Ishikawa (cell line): ENCODE measurements around the gene FGF14.

Source experiments
- CEBPB ChIP-seq: IDR thresholded peaks from 2 replicates; pipeline ENCODE4 v1.6.1; 2012
- CREB1 ChIP-seq: IDR thresholded peaks from 2 replicates; pipeline ENCODE4 v1.6.1; 2012; ENCODE audit warnings: low read depth
- EGR1 ChIP-seq: IDR thresholded peaks from 2 replicates; pipeline ENCODE4 v1.6.1; 2012
- EP300 ChIP-seq: IDR thresholded peaks from 2 replicates; pipeline ENCODE4 v1.6.1; 2012; ENCODE audit warnings: borderline replicate concordance
- FOXM1 ChIP-seq: IDR thresholded peaks from 2 replicates; pipeline ENCODE4 v1.6.1; 2012; ENCODE audit warnings: low read depth, borderline replicate concordance
- NFIC ChIP-seq: IDR thresholded peaks from 2 replicates; pipeline ENCODE4 v1.6.1; 2012
- RAD21 ChIP-seq: IDR thresholded peaks from 2 replicates; pipeline ENCODE4 v1.6.1; 2012; ENCODE audit warnings: low read depth
- TAF1 ChIP-seq: IDR thresholded peaks from 2 replicates; pipeline ENCODE4 v1.6.1; 2012; ENCODE audit warnings: low read depth, mild to moderate bottlenecking
- TCF12 ChIP-seq: IDR thresholded peaks from 2 replicates; pipeline ENCODE4 v1.6.1; 2012; ENCODE audit warnings: low read depth
- TEAD4 ChIP-seq: IDR thresholded peaks from 2 replicates; pipeline ENCODE4 v1.6.1; 2012
- YY1 ChIP-seq: IDR thresholded peaks from 2 replicates; pipeline ENCODE4 v1.6.1; 2012; ENCODE audit warnings: low read depth
- ZBTB7A ChIP-seq: IDR thresholded peaks from 2 replicates; pipeline ENCODE4 v1.6.1; 2012; ENCODE audit warnings: low read depth
- TF ChIP-seq, protein P1 (sequence below): IDR thresholded peaks from 2 replicates; pipeline ENCODE4 v1.6.1; 2012
- TF ChIP-seq, protein P2 (sequence below): IDR thresholded peaks from 2 replicates; pipeline ENCODE4 v1.6.1; 2012
- TF ChIP-seq, protein P3 (sequence below): IDR thresholded peaks from 2 replicates; pipeline ENCODE4 v1.6.1; 2012; ENCODE audit warnings: low read depth, mild to moderate bottlenecking

Gene FGF14

DNA sequence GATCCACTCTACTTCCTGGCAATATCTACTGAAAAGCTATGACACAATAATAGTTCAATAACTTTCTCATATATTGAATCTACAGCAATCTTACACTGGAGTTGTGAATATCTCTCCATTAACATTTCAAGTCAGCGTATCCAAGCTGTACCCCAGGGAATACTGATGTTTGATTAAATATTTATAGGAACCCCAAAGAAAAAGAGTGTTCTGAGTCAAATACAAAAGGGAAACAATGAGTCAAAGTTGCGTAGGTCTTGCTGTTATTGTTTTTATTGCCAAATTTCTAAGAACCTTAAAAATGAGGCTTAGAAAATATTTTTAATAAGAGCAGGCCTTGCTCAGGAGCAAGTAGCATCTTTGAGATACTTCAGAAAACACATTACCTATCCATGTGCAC is 415.5 kb downstream of the FGF14 start:
- TF ChIP-seq, protein P1, sequence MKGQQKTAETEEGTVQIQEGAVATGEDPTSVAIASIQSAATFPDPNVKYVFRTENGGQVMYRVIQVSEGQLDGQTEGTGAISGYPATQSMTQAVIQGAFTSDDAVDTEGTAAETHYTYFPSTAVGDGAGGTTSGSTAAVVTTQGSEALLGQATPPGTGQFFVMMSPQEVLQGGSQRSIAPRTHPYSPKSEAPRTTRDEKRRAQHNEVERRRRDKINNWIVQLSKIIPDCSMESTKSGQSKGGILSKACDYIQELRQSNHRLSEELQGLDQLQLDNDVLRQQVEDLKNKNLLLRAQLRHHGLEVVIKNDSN = no peak
- TF ChIP-seq, protein P2, sequence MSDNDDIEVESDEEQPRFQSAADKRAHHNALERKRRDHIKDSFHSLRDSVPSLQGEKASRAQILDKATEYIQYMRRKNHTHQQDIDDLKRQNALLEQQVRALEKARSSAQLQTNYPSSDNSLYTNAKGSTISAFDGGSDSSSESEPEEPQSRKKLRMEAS = no peak
- TF ChIP-seq ZBTB7A (no peak), TAF1 (no peak), EGR1 (no peak), CEBPB (no peak), YY1 (no peak), EP300 (no peak), RAD21 (no peak), NFIC (no peak), FOXM1 (no peak)

DNA sequence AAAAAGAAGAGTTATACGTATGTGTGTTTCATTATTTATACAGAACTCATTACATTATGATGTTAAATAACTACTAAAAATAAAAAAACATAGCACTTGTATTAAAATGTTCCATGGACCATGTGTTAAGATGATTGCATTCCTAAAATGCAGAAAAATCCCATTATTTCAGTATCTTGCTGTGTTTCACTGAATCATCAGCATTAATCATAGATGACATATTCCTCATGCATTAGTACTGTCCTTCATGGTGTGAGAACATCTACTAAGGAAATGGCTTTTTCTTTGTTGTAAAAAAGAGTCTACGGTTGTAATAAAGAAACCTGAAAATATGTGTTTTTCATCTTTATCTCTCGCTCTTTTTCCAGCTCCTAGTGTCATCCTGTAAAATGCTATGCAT is 416.5 kb downstream of the FGF14 start:
- TF ChIP-seq NFIC (no peak), TAF1 (no peak), TEAD4 (no peak), FOXM1 (no peak)
- TF ChIP-seq, protein P3, sequence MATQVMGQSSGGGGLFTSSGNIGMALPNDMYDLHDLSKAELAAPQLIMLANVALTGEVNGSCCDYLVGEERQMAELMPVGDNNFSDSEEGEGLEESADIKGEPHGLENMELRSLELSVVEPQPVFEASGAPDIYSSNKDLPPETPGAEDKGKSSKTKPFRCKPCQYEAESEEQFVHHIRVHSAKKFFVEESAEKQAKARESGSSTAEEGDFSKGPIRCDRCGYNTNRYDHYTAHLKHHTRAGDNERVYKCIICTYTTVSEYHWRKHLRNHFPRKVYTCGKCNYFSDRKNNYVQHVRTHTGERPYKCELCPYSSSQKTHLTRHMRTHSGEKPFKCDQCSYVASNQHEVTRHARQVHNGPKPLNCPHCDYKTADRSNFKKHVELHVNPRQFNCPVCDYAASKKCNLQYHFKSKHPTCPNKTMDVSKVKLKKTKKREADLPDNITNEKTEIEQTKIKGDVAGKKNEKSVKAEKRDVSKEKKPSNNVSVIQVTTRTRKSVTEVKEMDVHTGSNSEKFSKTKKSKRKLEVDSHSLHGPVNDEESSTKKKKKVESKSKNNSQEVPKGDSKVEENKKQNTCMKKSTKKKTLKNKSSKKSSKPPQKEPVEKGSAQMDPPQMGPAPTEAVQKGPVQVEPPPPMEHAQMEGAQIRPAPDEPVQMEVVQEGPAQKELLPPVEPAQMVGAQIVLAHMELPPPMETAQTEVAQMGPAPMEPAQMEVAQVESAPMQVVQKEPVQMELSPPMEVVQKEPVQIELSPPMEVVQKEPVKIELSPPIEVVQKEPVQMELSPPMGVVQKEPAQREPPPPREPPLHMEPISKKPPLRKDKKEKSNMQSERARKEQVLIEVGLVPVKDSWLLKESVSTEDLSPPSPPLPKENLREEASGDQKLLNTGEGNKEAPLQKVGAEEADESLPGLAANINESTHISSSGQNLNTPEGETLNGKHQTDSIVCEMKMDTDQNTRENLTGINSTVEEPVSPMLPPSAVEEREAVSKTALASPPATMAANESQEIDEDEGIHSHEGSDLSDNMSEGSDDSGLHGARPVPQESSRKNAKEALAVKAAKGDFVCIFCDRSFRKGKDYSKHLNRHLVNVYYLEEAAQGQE = no peak
- TF ChIP-seq, protein P2 = no peak
- TF ChIP-seq, protein P1 = no peak

DNA sequence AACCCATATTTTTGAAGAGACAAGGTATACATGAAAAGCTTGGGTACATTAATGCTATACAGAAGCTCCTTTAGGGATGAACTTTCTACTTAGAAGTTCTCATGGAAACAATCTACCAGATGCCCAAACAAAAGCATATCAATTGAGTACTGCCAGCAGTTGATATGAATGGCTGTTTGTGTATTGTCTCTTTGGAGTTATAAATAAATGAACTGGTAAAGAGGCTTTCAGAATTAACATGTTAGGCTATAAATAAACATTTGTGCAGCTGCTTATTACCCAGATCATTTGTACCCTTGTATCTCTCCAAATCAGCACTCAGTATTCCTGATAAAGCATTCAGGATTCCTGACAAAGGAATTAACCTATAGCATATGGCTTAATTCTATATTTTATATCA is 418.9 kb downstream of the FGF14 start:
- TF ChIP-seq EGR1 (no peak), EP300 (no peak), CREB1 (no peak), RAD21 (no peak), CEBPB (no peak), NFIC (no peak), YY1 (no peak), TEAD4 (no peak), FOXM1 (no peak), TCF12 (no peak), ZBTB7A (no peak), TAF1 (no peak)
- TF ChIP-seq, protein P2 = no peak
- TF ChIP-seq, protein P1 = no peak
- TF ChIP-seq, protein P3 = no peak

DNA sequence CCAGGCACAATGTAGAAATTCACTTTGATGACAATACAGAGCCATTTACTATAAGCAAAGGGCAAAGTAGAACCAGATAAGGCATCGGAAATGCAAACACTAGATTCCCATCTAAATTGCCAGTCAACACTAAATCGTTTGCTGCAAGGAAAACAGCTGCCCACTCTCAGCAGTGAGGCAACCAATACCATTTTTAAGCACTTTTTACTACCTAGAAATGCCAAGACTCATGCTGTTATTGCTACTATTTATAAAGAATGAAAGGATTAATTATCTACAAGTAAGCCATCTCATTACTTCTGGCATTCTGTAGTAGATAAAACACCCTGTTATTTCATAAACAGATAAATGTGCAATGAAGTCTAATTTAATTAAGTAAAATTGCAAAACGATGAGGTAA is 422.0 kb downstream of the FGF14 start:
- no peak for TF ChIP-seq CREB1
- TF ChIP-seq, protein P3 = no peak
- no peak for TF ChIP-seq RAD21
- TF ChIP-seq, protein P1 = no peak
- TF ChIP-seq, protein P2 = no peak
- TF ChIP-seq NFIC = no peak
- no peak for TF ChIP-seq TCF12
- no peak for TF ChIP-seq FOXM1
- no peak for TF ChIP-seq TEAD4
- TF ChIP-seq YY1 = no peak
- no peak for TF ChIP-seq TAF1
- no peak for TF ChIP-seq EP300
- TF ChIP-seq EGR1 = no peak
- TF ChIP-seq CEBPB = no peak
- no peak for TF ChIP-seq ZBTB7A
